ENCODE data around the gene PNCK. TPM values are rescaled to one million over a fixed set of nuclear protein-coding genes. Genes with fewer than 3 reads are reported as not detected.
"Not testable (repeated sequence)": the region's sequence is repeated elsewhere in the genome, so short reads cannot be mapped to it uniquely, and the experiment has no call there.

PNCK gene
- not detected for total RNA-seq

DNA sequence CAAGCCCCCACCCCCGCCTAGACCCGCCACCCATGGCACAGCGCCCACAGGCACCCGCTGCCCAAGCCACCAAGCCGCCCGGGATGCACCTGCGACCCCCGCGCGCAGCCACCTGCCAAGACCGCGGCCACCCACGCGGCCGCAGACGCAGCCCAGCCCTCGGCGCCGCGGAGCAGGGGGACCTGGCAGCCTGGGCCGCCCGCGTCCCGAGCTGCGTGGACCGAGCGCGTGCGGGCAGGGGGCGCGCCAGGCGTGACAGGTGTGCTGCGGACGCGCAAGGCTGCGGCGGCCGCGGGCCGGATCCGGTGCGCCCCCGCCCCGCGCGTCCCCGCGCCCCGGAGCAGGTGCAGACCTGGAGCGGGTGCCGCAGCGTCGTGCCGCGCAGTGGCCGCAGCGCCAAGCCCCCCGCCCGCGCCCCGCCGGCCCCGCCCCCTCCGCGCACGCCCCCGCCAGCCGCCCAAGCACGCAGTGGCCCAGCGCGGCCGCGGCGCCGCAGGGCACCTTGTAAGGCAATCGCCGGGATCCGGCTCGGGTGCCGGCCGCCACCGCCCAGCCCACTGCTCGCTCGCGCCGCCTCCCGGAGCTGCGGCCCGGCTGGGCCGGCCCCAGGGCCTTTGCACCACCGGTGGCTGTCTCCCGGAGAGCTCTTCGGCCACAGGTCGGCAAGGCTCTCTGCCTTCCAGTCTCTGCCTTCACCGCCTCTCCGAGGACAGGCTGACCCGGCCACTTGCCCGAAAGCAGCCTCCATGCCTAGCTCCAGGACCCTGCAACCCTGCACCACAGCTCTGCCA lies at the start of gene PNCK:
Gene PNCK, minus strand, starts transcription at position 386 of the 791 bp plus-strand sequence. CDS start 737 bp downstream, outside the sequence.
- no peaks in the 10 kb centered on the region for H3K36me3 Mint-ChIP-seq
- no peak within 1 kb of the TSS for H3K4me3 Mint-ChIP-seq
- no peak for DNase-seq
- H3K4me1 Mint-ChIP-seq = no peaks in the 10 kb centered on the region
- ATAC-seq = no peak
- CTCF ChIA-PET = no interaction called here
- H3K9me3 Mint-ChIP-seq (ENCODE audit: low read depth) = no peaks in the 10 kb centered on the region
- no peak within 1 kb of the TSS for H3K27ac Mint-ChIP-seq
- peaks cover 29% of the 10 kb centered on the region for H3K27me3 Mint-ChIP-seq

DNA sequence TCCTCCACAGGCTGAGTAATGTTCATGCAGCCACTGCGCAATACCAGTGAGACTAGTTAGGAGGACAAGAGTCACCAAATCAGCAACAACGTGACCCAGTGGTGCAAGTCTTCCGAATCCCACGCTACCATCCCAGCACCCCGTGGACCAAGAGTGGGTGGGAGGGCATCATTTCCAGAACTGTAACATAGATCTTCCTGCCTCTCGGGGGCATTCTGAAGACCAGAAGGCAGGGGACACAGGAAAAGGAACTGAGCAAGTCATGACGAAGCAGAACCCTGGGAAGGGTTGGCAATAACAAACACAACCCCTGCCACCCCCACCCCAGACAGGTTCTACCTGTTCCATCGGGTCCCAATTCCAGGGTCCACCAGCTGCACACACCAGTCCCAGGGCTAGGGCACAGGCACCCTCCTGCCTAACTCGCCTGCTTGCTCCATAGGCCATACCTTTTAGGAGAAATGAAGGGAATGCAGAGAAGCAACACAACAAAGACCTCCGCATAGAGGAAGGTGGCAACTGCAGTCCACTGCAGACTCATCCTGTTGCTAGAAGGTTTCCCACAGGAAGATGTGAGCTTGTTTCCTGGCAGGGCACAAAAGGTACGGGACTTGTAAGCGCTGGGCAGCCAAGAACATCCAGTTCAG lies 49.2 kb upstream of the PNCK start:
- Mint-ChIP-seq H3K27me3 (no peaks in the 10 kb centered on the region), H3K9me3 (ENCODE audit: low read depth) (no peaks in the 10 kb centered on the region), H3K4me3 (peak overlapping the region; percentile 90), H3K27ac (peak overlapping the region; percentile 84), H3K36me3 (peaks cover 14% of the 10 kb centered on the region), H3K4me1 (peaks cover 38% of the 10 kb centered on the region)
- DNase-seq (no peak), ATAC-seq (no peak)
- CTCF ChIA-PET = no interaction called here

DNA sequence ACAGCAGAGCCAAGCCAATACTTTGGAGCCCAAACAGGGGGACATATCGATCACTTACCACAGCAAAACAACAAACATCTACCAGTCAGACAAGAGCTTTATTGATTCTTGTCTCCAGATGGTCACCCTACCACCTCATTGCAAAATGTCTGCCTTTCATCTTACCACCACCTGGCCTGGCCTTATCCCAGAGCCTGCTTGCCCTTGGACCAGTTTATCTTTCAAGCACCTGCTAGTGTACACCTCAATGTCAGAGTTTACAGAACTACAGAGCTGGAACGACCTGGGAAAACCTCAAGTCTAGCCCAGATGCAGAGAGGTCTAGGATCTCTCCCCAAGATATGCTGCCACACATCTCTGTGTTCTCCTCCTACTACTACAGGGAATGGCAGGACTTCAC lies 46.1 kb upstream of the PNCK start:
- H3K36me3 Mint-ChIP-seq = peaks cover 24% of the 10 kb centered on the region
- ATAC-seq = no peak
- H3K9me3 Mint-ChIP-seq (ENCODE audit: low read depth) = no peaks in the 10 kb centered on the region
- H3K4me1 Mint-ChIP-seq = peaks cover 20% of the 10 kb centered on the region
- no peak for DNase-seq
- H3K27me3 Mint-ChIP-seq = no peaks in the 10 kb centered on the region
- CTCF ChIA-PET = no interaction called here
- H3K27ac Mint-ChIP-seq = no peak overlapping the region
- H3K4me3 Mint-ChIP-seq = no peak overlapping the region

DNA sequence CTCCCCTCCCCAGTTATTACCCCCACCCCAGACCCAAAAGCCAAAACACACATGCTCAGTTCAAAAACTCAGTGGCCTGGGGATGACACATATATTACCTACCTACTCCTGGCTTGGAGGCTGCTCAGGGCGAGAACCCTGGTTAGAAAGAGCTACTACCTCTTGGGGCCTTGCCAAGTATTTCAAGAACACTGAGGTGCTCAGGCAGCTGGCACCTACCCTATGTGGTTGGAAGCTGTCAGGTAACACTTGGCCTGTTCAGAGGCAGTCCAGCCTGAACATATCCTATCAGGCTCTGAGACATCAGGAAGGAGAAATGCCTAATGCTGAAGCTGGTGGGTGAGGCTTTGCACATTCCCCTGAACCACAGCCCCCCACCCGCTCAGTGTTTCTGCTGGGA lies 45.6 kb upstream of the PNCK start:
- Mint-ChIP-seq H3K9me3 (ENCODE audit: low read depth) (no peaks in the 10 kb centered on the region), H3K36me3 (peaks cover 28% of the 10 kb centered on the region), H3K27me3 (no peaks in the 10 kb centered on the region), H3K27ac (no peak overlapping the region), H3K4me3 (no peak overlapping the region), H3K4me1 (peaks cover 20% of the 10 kb centered on the region)
- CTCF ChIA-PET = no interaction called here
- ATAC-seq (no peak), DNase-seq (no peak)

GRCh38 chrX:153717445-153717844 lies 43.8 kb upstream of the PNCK start:
- CTCF ChIA-PET = no interaction called here
- Mint-ChIP-seq H3K27ac (no peak overlapping the region), H3K4me1 (peaks cover 16% of the 10 kb centered on the region), H3K27me3 (no peaks in the 10 kb centered on the region), H3K4me3 (no peak overlapping the region), H3K36me3 (peaks cover 34% of the 10 kb centered on the region), H3K9me3 (ENCODE audit: low read depth) (no peaks in the 10 kb centered on the region)
- no peak for DNase-seq
- no peak for ATAC-seq

GRCh38 chrX:153714256-153714655 lies 40.6 kb upstream of the PNCK start:
- no peak overlapping the region for H3K4me3 Mint-ChIP-seq
- H3K27me3 Mint-ChIP-seq = no peaks in the 10 kb centered on the region
- no peak overlapping the region for H3K27ac Mint-ChIP-seq
- no peaks in the 10 kb centered on the region for H3K9me3 Mint-ChIP-seq (ENCODE audit: low read depth)
- H3K36me3 Mint-ChIP-seq = peaks cover 31% of the 10 kb centered on the region
- H3K4me1 Mint-ChIP-seq = peaks cover 5% of the 10 kb centered on the region
- ATAC-seq = no peak
- CTCF ChIA-PET = no interaction called here
- no peak for DNase-seq

- Mint-ChIP-seq H3K36me3 (peaks cover 15% of the 10 kb centered on the region), H3K4me1 (peaks cover 2% of the 10 kb centered on the region), H3K9me3 (ENCODE audit: low read depth) (no peaks in the 10 kb centered on the region), H3K27ac (no peak overlapping the region), H3K27me3 (no peaks in the 10 kb centered on the region), H3K4me3 (no peak overlapping the region)
- DNase-seq (no peak), ATAC-seq (no peak)
- CTCF ChIA-PET = interaction anchor here (2.3 kb wide), 1 partner anchor 41 kb away, joined by 5 read pairs; no protein-coding TSS in a partner anchor
Measured at GRCh38 chrX:153709726-153710674, 36.4 kb upstream of the PNCK start.

- Mint-ChIP-seq H3K27ac (no peak overlapping the region), H3K4me1 (peaks cover 2% of the 10 kb centered on the region), H3K36me3 (peaks cover 7% of the 10 kb centered on the region), H3K27me3 (no peaks in the 10 kb centered on the region), H3K4me3 (no peak overlapping the region), H3K9me3 (ENCODE audit: low read depth) (no peaks in the 10 kb centered on the region)
- CTCF ChIA-PET = interaction anchor here (1.9 to 2.3 kb wide), 3 partner anchors 12 to 41 kb away, joined by 3 to 6 read pairs (median 5); no protein-coding TSS in a partner anchor
- DNase-seq (peak; percentile 49), ATAC-seq (peak; percentile 58)
Measured at GRCh38 chrX:153708415-153708814, 34.8 kb upstream of the PNCK start.

- ATAC-seq = no peak
- H3K27me3 Mint-ChIP-seq = no peaks in the 10 kb centered on the region
- no peak overlapping the region for H3K4me3 Mint-ChIP-seq
- no peak overlapping the region for H3K27ac Mint-ChIP-seq
- no peak for DNase-seq
- H3K9me3 Mint-ChIP-seq (ENCODE audit: low read depth) = no peaks in the 10 kb centered on the region
- peaks cover 3% of the 10 kb centered on the region for H3K36me3 Mint-ChIP-seq
- CTCF ChIA-PET = interaction anchor here (1.9 to 2.3 kb wide), 3 partner anchors 11 to 40 kb away, joined by 3 to 6 read pairs (median 5); no protein-coding TSS in a partner anchor
- H3K4me1 Mint-ChIP-seq = peaks cover 2% of the 10 kb centered on the region
Measured at GRCh38 chrX:153707406-153707805, 33.8 kb upstream of the PNCK start.

DNA sequence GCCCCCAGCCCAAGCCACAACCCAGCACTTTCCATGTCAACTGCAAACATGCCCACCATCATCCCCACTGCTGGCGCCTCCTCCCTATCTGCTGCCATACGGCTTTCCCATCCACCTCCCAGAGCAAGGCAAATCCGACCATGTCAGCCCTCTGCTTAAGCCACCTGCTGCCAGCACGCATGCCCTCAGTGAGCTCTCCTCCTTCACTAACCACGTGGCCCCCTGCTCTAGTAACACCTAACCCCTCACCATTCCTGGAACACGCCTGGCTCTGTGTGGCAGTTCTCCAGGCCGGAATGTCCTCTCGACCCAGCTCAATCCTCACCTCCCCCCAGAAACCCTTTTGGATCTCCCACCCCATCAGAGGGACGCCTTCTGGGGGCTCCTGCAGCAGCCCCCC lies 33.2 kb upstream of the PNCK start:
- Mint-ChIP-seq H3K36me3 (peaks cover 3% of the 10 kb centered on the region), H3K9me3 (ENCODE audit: low read depth) (no peaks in the 10 kb centered on the region), H3K4me3 (no peak overlapping the region), H3K4me1 (peaks cover 2% of the 10 kb centered on the region), H3K27me3 (no peaks in the 10 kb centered on the region), H3K27ac (no peak overlapping the region)
- CTCF ChIA-PET = no interaction called here
- DNase-seq (no peak), ATAC-seq (no peak)

DNA sequence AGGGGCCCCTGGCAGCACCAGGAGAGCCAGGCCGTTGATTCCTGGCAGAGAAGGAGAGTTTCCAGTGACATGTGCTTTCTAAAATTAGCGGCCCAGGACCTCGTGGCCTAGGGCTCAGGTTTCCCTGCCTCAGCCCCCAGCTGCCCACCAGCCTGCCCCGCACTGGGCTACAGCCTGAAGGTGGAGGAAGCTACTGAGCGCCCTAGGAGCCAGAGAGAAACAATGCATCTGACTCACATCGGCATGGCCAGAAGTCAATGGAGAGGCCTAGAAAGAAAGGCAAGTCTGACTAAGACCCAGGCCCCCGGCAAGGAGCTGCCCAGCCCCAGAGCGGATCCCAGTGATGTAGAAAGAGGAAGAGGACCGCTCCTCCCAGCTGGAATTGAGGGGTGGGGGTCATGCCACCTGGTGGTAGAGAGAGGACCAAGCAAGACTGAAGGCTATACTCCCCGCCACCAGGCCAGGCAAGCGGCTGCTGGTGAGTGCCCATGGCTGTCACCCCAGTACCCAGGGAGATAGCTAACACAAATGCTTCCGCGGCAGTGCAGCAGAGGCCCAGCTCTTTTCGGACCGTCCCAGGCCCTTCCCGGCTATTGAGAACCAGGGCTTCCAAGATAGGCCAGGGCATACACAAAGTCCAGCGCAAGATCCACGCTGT lies 31.9 kb upstream of the PNCK start:
- ATAC-seq; H3K4me3 Mint-ChIP-seq; H3K9me3 Mint-ChIP-seq (ENCODE audit: low read depth); H3K36me3 Mint-ChIP-seq; H3K27me3 Mint-ChIP-seq; DNase-seq; H3K4me1 Mint-ChIP-seq; H3K27ac Mint-ChIP-seq; CTCF ChIA-PET: not testable (repeated sequence)

- DNase-seq; ATAC-seq; H3K9me3 Mint-ChIP-seq (ENCODE audit: low read depth); H3K36me3 Mint-ChIP-seq; CTCF ChIA-PET; H3K27ac Mint-ChIP-seq; H3K4me3 Mint-ChIP-seq; H3K4me1 Mint-ChIP-seq; H3K27me3 Mint-ChIP-seq: not testable (repeated sequence)
Measured at GRCh38 chrX:153704631-153705402, 31.2 kb upstream of the PNCK start.
